MM.1S (cell line): ENCODE data around the gene QPCTL.

Experiments
- DNase-seq: peaks from one replicate; pipeline ENCODE4 v3.0.0-alpha.2; 2015
- H2AFZ ChIP-seq: fragments of 300-600 bp; sonication (generic); 2 replicates; pipeline ENCODE4 v1.6.0; 2016; ENCODE audit warnings: antibody characterized with exemption, low read length
- H3F3A ChIP-seq: fragments of 300-600 bp; sonication (generic); 2 replicates; pipeline ENCODE4 v1.6.1; 2016; ENCODE audit warnings: mild to moderate bottlenecking, antibody characterized with exemption, low read length, moderate library complexity, mixed read lengths; ENCODE audit not compliant: insufficient read depth
- H3K27ac ChIP-seq: fragments of 300-600 bp; sonication (generic); 2 replicates; pipeline ENCODE4 v1.5.1; 2016; ENCODE audit warnings: mild to moderate bottlenecking, low read length
- H3K27me3 ChIP-seq: fragments of 300-600 bp; sonication (generic); replicated peaks from 2 replicates; pipeline ENCODE4 v1.6.0; 2016; ENCODE audit warnings: low read length; ENCODE audit not compliant: insufficient read depth
- H3K36me3 ChIP-seq: fragments of 300-600 bp; sonication (generic); replicated peaks from 2 replicates; pipeline ENCODE4 v1.6.1; 2016; ENCODE audit warnings: mild to moderate bottlenecking, low read length, mixed read lengths; ENCODE audit not compliant: insufficient read depth
- H3K4me1 ChIP-seq: fragments of 300-600 bp; sonication (generic); 2 replicates; pipeline ENCODE4 v1.6.1; 2016; ENCODE audit warnings: low read length, mixed read lengths
- H3K4me2 ChIP-seq: fragments of 300-600 bp; sonication (generic); 2 replicates; pipeline ENCODE4 v1.6.0; 2016; ENCODE audit warnings: low read depth, low read length
- H3K4me3 ChIP-seq: fragments of 300-600 bp; sonication (generic); 2 replicates; pipeline ENCODE4 v1.5.1; 2016; ENCODE audit warnings: low read length, mixed read lengths
- H3K79me2 ChIP-seq: fragments of 300-600 bp; sonication (generic); 2 replicates; pipeline ENCODE4 v1.6.1; 2016; ENCODE audit warnings: mixed run types, low read length, mixed read lengths
- H3K9ac ChIP-seq: fragments of 300-600 bp; sonication (generic); 2 replicates; pipeline ENCODE4 v1.6.1; 2016; ENCODE audit warnings: low read length, mixed read lengths
- H3K9me2 ChIP-seq: fragments of 300-600 bp; sonication (generic); replicated peaks from 2 replicates; pipeline ENCODE4 v1.6.1; 2016; ENCODE audit warnings: mild to moderate bottlenecking, low read length, mixed read lengths; ENCODE audit not compliant: insufficient read depth
- H3K9me3 ChIP-seq: fragments of 300-600 bp; sonication (generic); replicated peaks from 2 replicates; pipeline ENCODE4 v1.6.1; 2016; ENCODE audit warnings: mild to moderate bottlenecking, low read length, mixed read lengths; ENCODE audit not compliant: insufficient read depth
- H4K20me1 ChIP-seq: fragments of 300-600 bp; sonication (generic); 2 replicates; pipeline ENCODE4 v1.6.1; 2016; ENCODE audit warnings: mild to moderate bottlenecking, low read length, moderate library complexity, mixed read lengths; ENCODE audit not compliant: insufficient read depth
- CTCF ChIP-seq: fragments of 300-600 bp; sonication (generic); IDR thresholded peaks from 2 replicates; pipeline ENCODE4 v1.5.1; 2016; ENCODE audit warnings: antibody characterized with exemption, low read length, mixed read lengths
- EZH2 ChIP-seq: fragments of 300-600 bp; sonication (generic); optimal IDR thresholded peaks from 2 replicates; pipeline ENCODE3; 2017; ENCODE audit warnings: low read depth, mild to moderate bottlenecking, antibody characterized with exemption, low read length, mixed read lengths
- EZH2phosphoT487 ChIP-seq: fragments of 300-600 bp; sonication (generic); IDR thresholded peaks from 2 replicates; pipeline ENCODE4 v1.6.1; 2018; ENCODE audit warnings: antibody characterized with exemption, low read length

QPCTL gene

DNA sequence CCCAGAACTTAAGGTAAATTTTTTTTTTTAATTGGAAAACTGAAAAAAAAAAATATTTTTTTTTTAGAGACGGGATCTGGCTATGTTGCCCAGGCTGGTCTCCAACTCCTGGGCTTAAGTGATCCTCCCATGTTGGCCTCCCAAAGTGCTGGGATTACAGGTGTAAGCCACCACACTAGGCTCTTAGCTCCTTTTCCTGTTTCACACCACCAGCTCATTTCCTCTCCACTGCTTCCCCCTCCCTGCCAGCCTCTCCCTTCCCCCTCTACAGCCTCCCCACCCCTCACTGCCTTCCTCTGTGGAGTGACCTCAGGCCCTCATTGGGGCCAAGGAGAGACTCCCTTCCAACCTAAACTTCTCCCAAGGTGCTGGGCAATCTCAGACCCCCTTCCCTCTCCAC is 28.7 kb upstream of the QPCTL start:
- Histone ChIP-seq H3K27ac (no peak overlapping the region), H2AFZ (no peak overlapping the region), H4K20me1 (no peaks in the 10 kb centered on the region), H3K9me3 (no peaks in the 10 kb centered on the region), H3K27me3 (peaks cover 44% of the 10 kb centered on the region), H3K79me2 (no peaks in the 10 kb centered on the region), H3K4me1 (peaks cover 5% of the 10 kb centered on the region; the same call in 1 of the 2 replicates), H3K4me2 (no peak overlapping the region), H3F3A (peaks cover 4% of the 10 kb centered on the region; the same call in 1 of the 2 replicates), H3K4me3 (no peak overlapping the region), H3K36me3 (no peaks in the 10 kb centered on the region), H3K9me2 (no peaks in the 10 kb centered on the region), H3K9ac (no peak overlapping the region)
- TF ChIP-seq EZH2 (no peak), EZH2phosphoT487 (no peak), CTCF (no peak)
- no peak for DNase-seq

GRCh38 chr19:45664575-45664974 is 27.9 kb upstream of the QPCTL start:
- TF ChIP-seq EZH2phosphoT487 (no peak), EZH2 (no peak), CTCF (no peak)
- Histone ChIP-seq H3F3A (peaks cover 4% of the 10 kb centered on the region; the same call in 1 of the 2 replicates), H3K36me3 (no peaks in the 10 kb centered on the region), H3K79me2 (no peaks in the 10 kb centered on the region), H3K4me2 (no peak overlapping the region), H2AFZ (no peak overlapping the region), H3K27ac (no peak overlapping the region), H3K9me2 (no peaks in the 10 kb centered on the region), H3K4me1 (peaks cover 5% of the 10 kb centered on the region; the same call in 1 of the 2 replicates), H3K9ac (no peak overlapping the region), H3K4me3 (no peak overlapping the region), H3K27me3 (peaks cover 43% of the 10 kb centered on the region), H4K20me1 (no peaks in the 10 kb centered on the region), H3K9me3 (no peaks in the 10 kb centered on the region)
- DNase-seq = no peak

GRCh38 chr19:45667620-45668341 is 24.7 kb upstream of the QPCTL start, which contains the start of gene GIPR:
GIPR (plus strand) TSS chr19:45668221; CDS start chr19:45669521, 1,300 bp downstream.
- no peak for TF ChIP-seq EZH2phosphoT487
- TF ChIP-seq EZH2 = no peak
- no peak for TF ChIP-seq CTCF
- peak within 1 kb of the TSS; percentile 84 for H3K4me2 ChIP-seq
- no peaks in the 10 kb centered on the region for H4K20me1 ChIP-seq
- H3K9me2 ChIP-seq = no peaks in the 10 kb centered on the region
- H3K9me3 ChIP-seq = no peaks in the 10 kb centered on the region
- H3K9ac ChIP-seq = no peak within 1 kb of the TSS
- peaks cover 5% of the 10 kb centered on the region; the same call in 1 of the 2 replicates for H3K4me1 ChIP-seq
- no peaks in the 10 kb centered on the region for H3K36me3 ChIP-seq
- H3K27me3 ChIP-seq = peaks cover 33% of the 10 kb centered on the region
- no peak for DNase-seq
- H3K79me2 ChIP-seq = no peaks in the 10 kb centered on the region
- peak within 1 kb of the TSS; percentile 63 for H2AFZ ChIP-seq
- peaks cover 4% of the 10 kb centered on the region; the same call in 1 of the 2 replicates for H3F3A ChIP-seq
- H3K4me3 ChIP-seq = peak within 1 kb of the TSS; percentile 51
- no peak within 1 kb of the TSS for H3K27ac ChIP-seq
